Hepatocyte (in vitro differentiated cells): ENCODE data around the gene SMAP1. TPM values are rescaled to one million over a fixed set of nuclear protein-coding genes. Genes with fewer than 3 reads are reported as not detected.

Experiments
- DNase-seq: peaks from one replicate; pipeline ENCODE4 v3.0.0-alpha.2; 2016; ENCODE audit warnings: low spot score
- H2AFZ ChIP-seq: fragments of 200-600 bp; sonication (generic); 2 replicates; pipeline ENCODE4 v1.6.0; 2016; ENCODE audit warnings: antibody characterized with exemption, mild to moderate bottlenecking
- H3K27ac ChIP-seq: fragments of 200-600 bp; sonication (generic); 2 replicates; pipeline ENCODE4 v1.5.1; 2016; ENCODE audit warnings: mild to moderate bottlenecking
- H3K27me3 ChIP-seq: fragments of 200-600 bp; sonication (generic); 2 replicates; pipeline ENCODE4 v1.6.1; 2016
- H3K36me3 ChIP-seq: fragments of 200-600 bp; sonication (generic); replicated peaks from 2 replicates; pipeline ENCODE4 v1.5.1; 2016; ENCODE audit warnings: low read depth; ENCODE audit not compliant: insufficient read depth
- H3K4me1 ChIP-seq: fragments of 200-600 bp; sonication (generic); 2 replicates; pipeline ENCODE4 v1.5.1; 2016; ENCODE audit warnings: mild to moderate bottlenecking, moderate library complexity; ENCODE audit not compliant: insufficient read depth
- H3K4me2 ChIP-seq: fragments of 200-600 bp; sonication (generic); 2 replicates; pipeline ENCODE4 v1.6.0; 2016
- H3K4me3 ChIP-seq: fragments of 200-600 bp; sonication (generic); 2 replicates; pipeline ENCODE4 v1.5.1; 2016; ENCODE audit warnings: mild to moderate bottlenecking
- H3K79me2 ChIP-seq: fragments of 200-600 bp; sonication (generic); 2 replicates; pipeline ENCODE4 v1.6.0; 2017; ENCODE audit warnings: mild to moderate bottlenecking
- H3K9me2 ChIP-seq: fragments of 200-600 bp; sonication (generic); replicated peaks from 2 replicates; pipeline ENCODE4 v1.6.0; 2017; ENCODE audit warnings: mild to moderate bottlenecking; ENCODE audit not compliant: insufficient read depth
- H3K9me3 ChIP-seq: fragments of 200-600 bp; sonication (generic); 2 replicates; pipeline ENCODE4 v1.5.1; 2016; ENCODE audit warnings: low read depth, mild to moderate bottlenecking
- H4K20me1 ChIP-seq: fragments of 200-600 bp; sonication (generic); 2 replicates; pipeline ENCODE4 v1.6.0; 2016; ENCODE audit warnings: mild to moderate bottlenecking; ENCODE audit not compliant: insufficient read depth, poor library complexity, severe bottlenecking
- EZH2 ChIP-seq: fragments of 200-600 bp; sonication (generic); IDR thresholded peaks from 2 replicates; pipeline ENCODE4 v1.6.1; 2016; ENCODE audit warnings: antibody characterized with exemption, mild to moderate bottlenecking, borderline replicate concordance
- EZH2phosphoT487 ChIP-seq: fragments of 200-600 bp; sonication (generic); IDR thresholded peaks from one replicate; pipeline ENCODE4 v1.6.1; 2018; ENCODE audit warnings: antibody characterized with exemption, mild to moderate bottlenecking, low read depth, moderate library complexity; ENCODE audit not compliant: unreplicated experiment, severe bottlenecking
- WGBS: methylation state at CpG from one replicate; pipeline ENCODE4 v1.1.6; 2016; ENCODE audit warnings: low lambda C conversion rate; ENCODE audit errors: missing lambda C conversion rate; 5-methylcytosine and 5-hydroxymethylcytosine counted together
- polyA plus RNA-seq: library from polyadenylated mRNA; unstranded; fragments of >200 nt; fragmentation: Nextera tagmentation; extraction: Ambion mirVana; gene quantifications from 2 replicates; pipeline ENCODE4 v1.2.1, GENCODE V29; 2016
- total RNA-seq: library from RNA; depleted of rRNA; stranded (reverse); fragments of >200 nt; gene quantifications from 2 replicates; pipeline ENCODE4 v1.2.3, GENCODE V29; 2014
- TF ChIP-seq, protein P1 (sequence below): fragments of 200-600 bp; sonication (generic); IDR thresholded peaks from 2 replicates; pipeline ENCODE4 v1.5.1; 2016; ENCODE audit warnings: antibody characterized with exemption, mild to moderate bottlenecking; ENCODE audit not compliant: poor library complexity

Gene SMAP1
- total and polyA plus RNA-seq, 2 experiments from 2014 or later, result 28.2 to 42.4 TPM

DNA sequence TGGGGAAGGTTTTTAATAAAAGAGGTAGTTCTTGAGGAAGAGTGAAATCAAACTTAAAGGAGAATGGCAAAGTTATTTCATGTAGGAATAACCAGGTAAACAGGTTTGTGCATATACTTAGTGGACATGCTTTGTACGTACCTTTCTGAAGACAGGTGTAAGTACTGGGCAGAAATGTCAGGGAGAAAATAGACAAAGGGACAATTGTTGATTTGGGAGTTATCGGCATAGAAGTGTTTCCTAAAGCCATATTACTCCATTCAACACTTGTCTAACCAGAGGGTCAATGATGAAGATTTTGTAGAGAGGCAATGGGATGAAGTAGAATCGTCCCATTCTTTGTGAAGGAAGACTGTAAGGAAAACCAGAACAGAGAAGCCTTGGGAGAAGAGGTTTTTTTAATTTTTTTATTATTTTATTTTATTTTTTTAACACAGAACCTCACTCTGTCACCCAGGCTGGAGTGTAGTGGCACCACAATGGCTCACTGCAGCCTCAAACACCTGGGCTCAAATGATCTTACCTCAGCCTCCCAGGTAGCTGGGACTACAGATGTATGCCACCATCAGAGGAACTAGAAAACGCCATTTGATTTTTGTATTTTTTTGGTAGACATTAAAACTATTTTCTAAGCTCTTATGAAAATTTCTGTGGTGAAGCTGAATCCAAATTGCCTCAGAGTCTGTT, 18.0 kb downstream of the SMAP1 start:
- Histone ChIP-seq H3K9me2 (no peaks in the 10 kb centered on the region), H3K27ac (no peak overlapping the region), H4K20me1 (peaks cover 36% of the 10 kb centered on the region), H3K9me3 (no peaks in the 10 kb centered on the region), H3K79me2 (peaks cover 91% of the 10 kb centered on the region), H3K4me3 (no peak overlapping the region), H3K4me1 (peaks cover 26% of the 10 kb centered on the region), H3K36me3 (no peaks in the 10 kb centered on the region), H2AFZ (no peak overlapping the region), H3K4me2 (peak overlapping the region; percentile 30), H3K27me3 (no peaks in the 10 kb centered on the region)
- TF ChIP-seq, protein P1, sequence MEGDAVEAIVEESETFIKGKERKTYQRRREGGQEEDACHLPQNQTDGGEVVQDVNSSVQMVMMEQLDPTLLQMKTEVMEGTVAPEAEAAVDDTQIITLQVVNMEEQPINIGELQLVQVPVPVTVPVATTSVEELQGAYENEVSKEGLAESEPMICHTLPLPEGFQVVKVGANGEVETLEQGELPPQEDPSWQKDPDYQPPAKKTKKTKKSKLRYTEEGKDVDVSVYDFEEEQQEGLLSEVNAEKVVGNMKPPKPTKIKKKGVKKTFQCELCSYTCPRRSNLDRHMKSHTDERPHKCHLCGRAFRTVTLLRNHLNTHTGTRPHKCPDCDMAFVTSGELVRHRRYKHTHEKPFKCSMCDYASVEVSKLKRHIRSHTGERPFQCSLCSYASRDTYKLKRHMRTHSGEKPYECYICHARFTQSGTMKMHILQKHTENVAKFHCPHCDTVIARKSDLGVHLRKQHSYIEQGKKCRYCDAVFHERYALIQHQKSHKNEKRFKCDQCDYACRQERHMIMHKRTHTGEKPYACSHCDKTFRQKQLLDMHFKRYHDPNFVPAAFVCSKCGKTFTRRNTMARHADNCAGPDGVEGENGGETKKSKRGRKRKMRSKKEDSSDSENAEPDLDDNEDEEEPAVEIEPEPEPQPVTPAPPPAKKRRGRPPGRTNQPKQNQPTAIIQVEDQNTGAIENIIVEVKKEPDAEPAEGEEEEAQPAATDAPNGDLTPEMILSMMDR, result no peak
- TF ChIP-seq EZH2, result no peak
- no peak for TF ChIP-seq EZH2phosphoT487
- no peak for DNase-seq
- WGBS, result 83% methylated on average over 4 of the region's 4 CpGs

DNA sequence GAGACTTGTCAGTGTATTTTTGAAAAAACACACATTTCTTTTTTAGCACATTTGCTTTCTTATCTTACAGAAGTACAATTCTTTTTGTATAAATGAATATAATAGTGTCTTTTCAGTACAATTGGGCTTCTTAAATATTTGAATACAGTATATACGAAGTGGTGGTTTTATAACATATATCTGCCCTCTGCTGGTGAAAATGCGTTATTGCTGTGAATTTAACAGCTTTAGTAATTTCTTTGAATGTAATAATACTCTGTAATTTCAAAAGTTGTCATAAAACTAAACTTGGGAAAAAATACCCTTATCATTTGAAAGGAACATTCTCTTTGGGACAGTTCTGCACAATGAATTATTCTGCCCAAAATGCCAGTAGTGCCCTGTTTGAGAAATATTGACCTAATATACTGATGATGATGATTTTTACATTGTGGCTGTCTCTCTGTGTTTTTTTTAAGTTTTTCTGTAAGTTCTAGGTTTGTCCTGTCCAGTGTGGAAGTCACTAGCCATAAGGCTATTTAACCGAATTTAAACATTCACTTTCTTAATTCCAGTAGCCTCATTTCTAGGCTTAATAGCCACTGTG, 19.0 kb downstream of the SMAP1 start:
- Histone ChIP-seq H3K79me2 (peaks cover 91% of the 10 kb centered on the region), H3K9me2 (no peaks in the 10 kb centered on the region), H3K27ac (no peak overlapping the region), H3K27me3 (no peaks in the 10 kb centered on the region), H3K36me3 (no peaks in the 10 kb centered on the region), H3K4me2 (no peak overlapping the region), H2AFZ (no peak overlapping the region), H4K20me1 (peaks cover 30% of the 10 kb centered on the region), H3K4me1 (peaks cover 26% of the 10 kb centered on the region), H3K9me3 (no peaks in the 10 kb centered on the region), H3K4me3 (no peak overlapping the region)
- no peak for TF ChIP-seq EZH2phosphoT487
- TF ChIP-seq, protein P1, result peak; percentile 79
- 18% methylated on average over 3 of the region's 3 CpGs for WGBS
- peak; percentile 51 for DNase-seq

DNA sequence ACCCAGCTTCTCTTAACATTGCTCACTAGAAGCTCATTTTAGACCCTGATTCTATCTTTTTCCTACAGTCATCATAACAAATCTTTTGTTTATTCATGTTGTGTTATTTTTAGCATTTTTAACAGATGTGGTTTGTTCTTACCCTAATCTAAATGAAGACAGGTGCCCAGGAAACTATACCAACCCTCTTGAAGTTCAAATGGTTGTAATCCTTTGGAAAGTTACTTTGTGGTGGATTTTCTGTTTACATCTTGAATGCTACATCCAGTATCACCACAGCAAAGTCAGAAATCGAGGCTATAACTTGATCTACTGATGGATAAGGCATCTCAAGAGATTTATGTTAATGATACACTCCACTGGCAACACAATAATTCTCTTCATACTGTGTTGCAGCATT, 26.2 kb downstream of the SMAP1 start:
- Histone ChIP-seq H3K79me2 (peaks cover 99% of the 10 kb centered on the region), H3K9me2 (no peaks in the 10 kb centered on the region), H3K9me3 (no peaks in the 10 kb centered on the region), H3K4me2 (no peak overlapping the region), H3K4me3 (no peak overlapping the region), H2AFZ (no peak overlapping the region), H3K27ac (no peak overlapping the region), H3K36me3 (no peaks in the 10 kb centered on the region), H4K20me1 (peaks cover 34% of the 10 kb centered on the region), H3K4me1 (no peaks in the 10 kb centered on the region), H3K27me3 (no peaks in the 10 kb centered on the region)
- no peak for TF ChIP-seq EZH2phosphoT487
- no peak for TF ChIP-seq EZH2
- TF ChIP-seq, protein P1, result no peak
- 88% methylated on average over 1 of the region's 1 CpG for WGBS
- no peak for DNase-seq
